OCI-M1 (cell line): Measurements from ENCODE around the gene LEKR1.
A peak's percentile ranks its signal among the peaks of the same experiment; 100 is the strongest.
"Not testable (repeated sequence)": the region's sequence is repeated elsewhere in the genome, so short reads cannot be mapped to it uniquely, and the experiment has no call there.

Experiments used
- DNase-seq: peaks from one replicate; lab custom pipeline; 2025; lab: John Stamatoyannopoulos, UW

LEKR1 gene

DNA sequence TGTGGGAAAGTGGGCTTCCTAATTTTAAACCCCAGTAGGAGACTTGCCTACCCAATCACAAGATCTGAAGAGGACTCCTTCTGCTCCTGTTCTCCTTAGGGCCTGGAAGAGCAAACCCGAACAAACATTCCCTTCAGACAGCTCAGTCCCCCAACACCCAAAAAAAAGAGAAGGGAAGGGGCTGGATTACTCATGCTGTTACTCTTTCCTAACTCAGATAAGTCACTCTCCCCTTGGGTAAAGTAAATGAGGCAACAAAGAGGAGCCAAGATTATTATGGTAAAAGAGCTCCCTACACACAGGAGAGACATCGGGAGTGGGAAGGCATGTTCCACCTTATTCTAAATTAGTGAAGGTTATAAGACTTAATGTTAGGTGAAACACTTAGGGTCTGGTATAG is 18.1 kb upstream of the LEKR1 start:
- DNase-seq, result no peak

DNA sequence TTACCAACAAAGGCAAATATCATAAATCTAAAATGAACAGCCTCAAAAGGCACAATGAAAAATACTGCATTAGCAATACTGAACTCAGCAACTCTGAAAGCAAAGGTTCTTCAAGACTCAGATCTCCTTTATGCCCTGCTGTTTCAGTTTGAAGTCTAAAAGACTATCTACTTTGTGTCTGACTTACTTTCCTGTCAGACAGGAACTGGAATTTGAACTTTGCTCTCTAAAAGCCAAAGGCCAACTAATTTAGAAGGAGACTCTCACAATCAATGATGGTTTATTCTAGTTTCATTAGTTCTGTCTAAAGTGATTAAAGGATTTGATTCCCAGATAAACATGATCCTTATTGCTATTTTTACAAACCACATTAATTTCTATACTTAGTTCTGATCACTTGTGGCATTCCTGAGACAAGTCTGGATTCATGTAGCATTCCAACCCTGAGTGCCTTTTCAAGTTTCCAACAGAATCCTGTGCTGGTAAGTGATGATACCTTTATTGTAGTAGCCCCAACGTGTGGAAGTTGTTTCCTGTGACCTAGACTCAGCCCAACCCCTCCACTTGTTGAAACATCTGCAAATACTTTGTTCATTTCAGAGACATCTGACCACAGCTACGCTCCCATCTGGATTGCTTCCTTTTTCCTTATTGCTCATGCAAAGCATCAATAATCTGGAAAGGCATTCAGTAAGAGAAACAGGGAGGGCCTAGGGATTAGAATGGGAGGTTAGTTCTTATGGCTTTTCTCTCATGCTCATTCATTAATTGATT is 14.9 kb upstream of the LEKR1 start:
- no peak for DNase-seq

DNA sequence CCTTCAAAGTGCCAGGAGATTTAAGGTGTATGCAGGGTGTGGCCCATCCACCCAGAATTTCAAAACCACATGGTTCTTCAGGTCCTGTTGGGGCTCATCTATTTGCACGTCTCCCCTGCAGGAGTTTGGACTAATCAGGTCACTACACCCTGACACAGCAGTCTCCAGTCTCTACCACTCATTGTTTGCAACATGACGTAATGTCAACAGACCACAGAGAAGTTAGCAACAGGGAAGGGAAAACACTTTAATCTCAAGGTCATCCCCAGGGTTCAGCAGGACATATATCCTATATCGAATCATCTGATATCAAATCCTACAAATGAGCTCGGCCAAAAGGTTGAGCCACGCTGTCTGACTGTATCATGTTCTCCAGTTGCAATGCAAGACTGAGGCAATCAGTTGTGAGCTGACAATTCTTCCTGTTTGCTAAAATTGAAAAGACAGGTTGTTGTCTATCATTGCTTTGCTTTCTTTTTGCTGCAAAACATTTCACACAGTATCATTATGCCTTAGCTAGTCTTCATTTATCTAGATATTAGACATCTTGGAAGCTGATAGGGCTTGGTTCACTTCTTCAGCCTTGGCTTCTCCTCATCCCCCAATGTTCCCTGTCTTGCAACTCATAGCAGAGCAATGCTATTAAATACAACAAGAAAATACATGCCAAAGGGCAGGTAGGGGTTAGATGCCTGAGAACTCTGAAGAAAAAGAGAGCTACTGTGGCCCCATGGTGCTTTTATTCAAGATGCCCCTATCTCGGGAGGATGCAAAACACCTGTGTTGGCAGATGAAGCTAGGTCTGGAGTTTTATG is 13.4 kb upstream of the LEKR1 start:
- peak; percentile 67 for DNase-seq

DNA sequence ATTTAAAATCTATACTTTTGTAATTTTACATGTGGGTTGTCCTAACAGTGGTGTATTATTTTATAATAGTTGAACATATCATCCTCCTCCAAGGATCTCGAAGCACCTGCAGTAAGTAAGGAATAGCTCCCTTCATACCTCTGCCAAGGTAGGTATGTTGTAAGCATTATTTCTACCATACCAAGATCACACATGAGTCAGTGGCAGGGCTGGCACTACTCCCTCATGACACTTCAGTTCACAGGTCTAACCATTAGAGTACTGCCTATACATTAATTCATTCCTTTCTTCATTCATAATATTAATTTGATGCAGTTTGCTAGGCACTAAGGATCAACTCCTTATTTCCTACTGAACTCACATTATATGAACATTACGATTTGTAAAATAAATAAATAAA is 11.9 kb upstream of the LEKR1 start:
- DNase-seq, result no peak

DNA sequence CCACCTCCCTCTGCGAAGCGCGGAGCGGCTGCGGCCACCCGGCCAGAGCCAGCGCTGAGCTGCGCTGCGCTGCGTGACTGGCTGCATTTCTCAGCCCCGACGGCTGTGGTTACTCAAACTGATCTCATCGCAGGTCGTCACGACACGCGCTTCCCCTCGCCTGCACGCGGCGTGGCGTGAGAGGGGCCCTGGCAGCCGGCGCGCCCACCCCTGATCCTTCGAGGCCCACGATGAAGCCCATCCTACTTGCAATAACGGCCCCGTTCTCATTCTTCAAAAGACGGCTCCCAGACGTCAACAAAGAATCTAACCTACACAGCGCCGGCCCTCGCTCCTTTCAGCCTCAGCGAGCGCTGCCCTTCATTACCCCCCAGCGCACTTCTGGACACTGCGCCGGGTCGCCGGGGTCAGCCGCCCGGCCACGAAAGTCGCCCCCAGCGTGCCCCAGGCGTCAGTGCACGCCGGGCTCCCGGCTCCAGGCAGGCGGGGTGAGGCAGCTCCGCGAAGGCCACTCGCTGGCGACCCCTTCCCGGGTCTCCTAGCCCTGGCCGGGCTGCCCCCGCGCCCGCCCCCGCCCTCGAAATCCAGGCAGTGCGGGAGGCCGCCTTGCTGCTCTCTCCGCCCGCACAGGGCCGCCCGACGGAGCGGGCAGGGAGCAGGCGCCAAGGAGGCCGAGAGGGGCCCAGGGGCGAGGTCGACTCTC is 9.9 kb upstream of the LEKR1 start:
- DNase-seq, result no peak

DNA sequence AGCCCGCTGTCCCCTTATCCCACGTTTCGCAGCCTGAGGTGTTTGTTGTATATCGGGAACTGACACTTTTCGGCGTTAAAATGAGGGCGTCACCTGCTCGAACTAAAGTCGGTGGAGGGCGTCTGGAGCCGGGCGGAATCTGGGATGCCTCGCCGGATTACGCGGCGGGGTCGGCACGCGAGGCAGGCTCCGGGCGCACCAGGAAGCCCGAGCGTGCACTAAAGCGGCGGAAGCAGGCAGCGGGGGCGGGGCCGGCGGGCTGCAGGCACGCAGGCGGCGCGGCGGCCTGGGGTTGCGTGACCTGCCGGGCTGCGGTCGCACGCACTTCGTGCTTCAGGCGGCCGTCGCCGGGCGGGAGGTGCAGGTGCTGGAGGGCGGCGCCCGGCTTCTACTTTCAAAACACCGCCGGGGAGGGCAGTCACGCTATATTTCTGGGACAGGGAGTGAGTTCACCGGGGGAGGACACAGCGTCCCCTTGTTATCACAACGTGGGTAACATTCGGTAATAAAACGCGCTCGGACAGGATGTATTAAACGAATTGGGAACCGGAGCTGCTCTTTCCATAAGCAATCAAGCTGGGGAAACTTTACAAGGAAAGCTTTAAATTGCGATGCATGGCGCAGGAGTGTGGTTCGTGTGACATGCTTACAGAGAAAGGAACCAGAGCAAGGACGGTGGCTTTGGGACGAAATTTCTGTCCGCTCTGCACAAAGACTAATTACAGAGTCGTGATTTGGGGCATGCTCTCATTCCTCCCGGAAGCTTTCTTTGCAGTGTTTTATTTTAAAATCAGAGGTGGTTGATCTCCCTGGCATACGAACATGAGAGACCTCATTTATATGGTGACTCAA is 9.1 kb upstream of the LEKR1 start:
- DNase-seq, result peak; percentile 76

DNA sequence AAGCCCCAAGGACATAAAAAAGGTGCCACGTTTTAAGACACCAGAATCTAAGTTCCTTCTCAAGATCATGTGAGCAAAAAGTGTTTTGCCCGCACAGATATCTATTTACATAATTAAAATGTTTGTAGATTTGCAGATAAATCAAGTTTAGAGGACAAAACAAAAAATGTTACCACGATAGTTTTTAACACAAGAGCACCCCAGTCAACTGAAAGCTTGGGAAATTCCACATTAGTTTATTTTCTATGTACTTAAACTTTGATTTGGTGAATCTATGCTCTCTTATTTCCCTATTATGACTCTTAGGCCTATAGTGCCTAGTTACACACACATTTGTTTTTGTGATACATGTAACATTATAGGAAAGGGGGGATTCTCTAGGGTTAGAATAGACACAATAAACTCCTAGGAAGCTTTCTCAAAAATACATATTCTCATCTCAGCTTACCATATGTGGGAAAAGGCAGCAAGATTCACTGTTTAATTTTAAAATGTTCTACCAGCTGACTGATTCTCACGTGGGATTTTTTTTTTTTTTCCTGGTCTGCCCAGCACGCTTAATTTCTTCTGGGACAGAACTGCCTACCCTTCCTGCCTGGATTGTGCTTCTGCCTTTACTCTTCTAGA is 8.4 kb upstream of the LEKR1 start:
- no peak for DNase-seq

DNA sequence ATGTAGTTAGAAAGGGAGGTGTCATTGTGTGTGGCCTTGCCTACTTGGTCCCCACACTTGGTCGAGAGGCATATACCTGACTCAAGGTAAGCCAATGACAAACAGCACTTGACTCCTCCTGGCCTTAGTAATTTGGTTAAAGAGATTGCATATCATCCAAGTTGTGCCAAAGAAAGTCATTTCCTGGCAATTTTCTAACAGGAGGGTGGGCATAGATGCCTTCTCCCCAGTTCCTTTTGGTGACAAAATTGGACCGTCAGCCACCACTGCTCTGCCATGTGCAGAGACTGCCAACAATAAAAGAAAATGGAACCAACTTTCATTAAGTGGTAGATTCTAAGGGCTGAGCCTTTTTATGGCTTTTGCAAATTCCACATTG is 7.9 kb upstream of the LEKR1 start:
- no peak for DNase-seq

DNA sequence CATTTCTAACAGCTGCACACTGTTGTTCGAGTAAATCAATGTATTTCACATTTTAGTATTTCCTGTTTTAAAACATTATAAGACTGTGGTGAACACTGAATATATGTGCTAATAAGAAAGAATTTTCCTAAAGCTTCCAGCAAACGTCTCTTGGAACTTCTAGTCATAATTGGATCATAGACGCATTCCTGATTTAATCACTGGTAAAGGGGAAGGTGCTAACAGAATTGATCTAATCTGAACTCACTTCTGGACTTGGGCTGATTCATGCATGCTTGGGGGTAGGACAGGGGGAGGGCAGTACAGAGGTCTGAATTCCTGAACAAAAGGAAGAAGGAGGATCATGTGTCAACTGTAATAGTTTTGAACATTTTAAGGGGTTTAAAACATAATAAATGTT is 7.3 kb upstream of the LEKR1 start:
- no peak for DNase-seq

DNA sequence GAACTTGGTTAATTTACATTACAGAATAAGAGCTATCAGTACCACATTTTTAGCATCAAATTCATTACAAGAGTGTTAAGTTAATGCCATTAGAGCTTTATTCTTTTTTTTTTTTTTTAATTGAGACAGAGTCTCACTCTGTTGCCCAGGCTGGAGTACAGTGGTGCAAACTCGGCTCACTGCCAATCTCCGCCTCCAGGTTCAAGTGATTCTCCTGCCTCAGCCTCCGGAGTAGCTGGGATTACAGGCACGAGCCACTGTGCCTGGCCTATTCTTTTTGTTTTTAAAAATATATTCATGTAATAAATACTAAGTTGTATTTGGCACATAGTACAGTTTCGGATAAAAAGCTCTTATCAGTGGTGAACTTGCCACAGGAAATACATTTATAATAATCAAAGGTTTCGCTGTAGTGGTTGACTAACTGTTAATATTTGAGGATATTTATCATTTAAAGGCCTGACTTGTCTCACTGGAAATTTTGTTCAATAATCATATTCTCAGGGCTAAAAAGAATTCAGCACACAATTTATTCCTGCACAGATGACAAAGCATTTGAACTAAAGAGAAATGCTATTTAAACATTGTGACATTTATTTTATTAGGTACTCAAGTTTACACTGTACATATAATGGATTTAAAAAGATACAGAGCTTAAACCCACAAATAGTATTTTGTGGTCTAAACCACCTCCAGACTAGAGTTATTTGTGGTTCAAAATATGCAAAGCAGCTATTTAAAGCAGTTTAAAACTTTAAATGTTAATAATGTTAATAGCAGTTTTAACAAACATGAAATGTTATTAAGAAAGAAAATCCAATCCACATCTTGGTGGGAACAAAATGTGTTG is 6.1 kb upstream of the LEKR1 start:
- DNase-seq, result no peak

DNA sequence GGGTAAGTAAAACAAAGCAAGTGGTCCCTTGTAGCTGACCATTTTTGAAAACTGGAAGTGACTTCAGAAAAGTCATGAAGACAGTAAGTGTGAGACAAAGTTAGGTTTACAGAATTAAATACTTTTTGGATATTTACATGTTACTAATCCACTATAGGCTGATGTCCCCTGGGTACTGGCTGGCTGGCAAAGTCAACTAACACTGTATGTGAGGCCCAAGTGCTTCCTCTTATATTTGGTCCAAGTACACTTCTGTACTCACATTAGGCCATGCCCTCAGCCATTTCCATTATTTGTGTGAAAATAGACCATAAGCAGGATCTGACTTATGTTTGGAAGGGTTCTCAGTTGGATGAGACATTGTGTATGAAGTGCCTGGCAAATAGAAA is 5.5 kb upstream of the LEKR1 start:
- DNase-seq, result no peak

DNA sequence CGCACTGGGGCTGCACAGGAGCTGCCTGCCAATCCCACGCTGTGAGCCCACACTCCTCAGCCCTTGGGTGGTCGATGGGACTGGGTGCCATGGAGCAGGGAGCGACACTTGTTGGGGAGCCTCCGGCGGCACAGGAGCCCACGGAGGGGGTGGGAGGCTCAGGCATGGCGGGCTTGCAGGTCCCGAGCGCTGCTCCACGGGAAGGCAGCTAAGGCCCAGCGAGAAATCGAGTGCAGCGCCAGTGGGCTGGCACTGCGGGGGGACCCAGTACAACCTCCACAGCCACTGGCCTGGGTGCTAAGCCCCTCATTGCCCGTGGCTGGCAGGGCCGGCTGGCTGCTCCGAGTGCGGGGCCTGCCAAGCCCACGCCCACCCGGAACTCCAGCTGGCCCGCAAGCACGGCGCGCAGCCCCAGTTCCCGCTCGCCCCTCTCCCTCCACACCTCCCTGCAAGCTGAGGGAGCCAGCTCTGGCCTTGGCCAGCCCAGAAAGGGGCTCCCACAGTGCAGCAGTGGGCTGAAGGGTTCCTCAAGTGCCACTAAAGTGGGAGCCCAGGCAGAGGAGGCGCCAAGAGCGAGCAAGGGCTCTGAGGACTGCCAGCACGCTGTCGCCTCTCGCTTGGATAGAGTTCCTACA is 3.4 kb upstream of the LEKR1 start:
- DNase-seq, result not testable (repeated sequence)

DNA sequence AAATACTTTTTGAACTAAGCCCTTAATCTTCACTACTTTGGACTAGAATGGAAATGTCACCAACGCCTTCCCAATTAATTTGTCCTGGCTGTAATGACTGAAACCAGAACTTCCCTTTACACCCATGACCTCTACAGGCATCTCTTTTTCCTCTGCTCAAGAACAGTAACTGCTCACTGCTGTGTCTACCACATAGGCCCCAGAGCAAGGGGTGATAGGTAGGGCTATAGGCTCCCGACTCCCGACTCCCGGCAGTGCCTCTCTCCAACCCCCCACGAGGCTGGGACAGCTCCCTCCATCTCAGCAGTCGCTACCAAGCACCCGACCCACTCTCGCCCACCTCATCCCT is 384 bp upstream of the LEKR1 start:
- no peak for DNase-seq

DNA sequence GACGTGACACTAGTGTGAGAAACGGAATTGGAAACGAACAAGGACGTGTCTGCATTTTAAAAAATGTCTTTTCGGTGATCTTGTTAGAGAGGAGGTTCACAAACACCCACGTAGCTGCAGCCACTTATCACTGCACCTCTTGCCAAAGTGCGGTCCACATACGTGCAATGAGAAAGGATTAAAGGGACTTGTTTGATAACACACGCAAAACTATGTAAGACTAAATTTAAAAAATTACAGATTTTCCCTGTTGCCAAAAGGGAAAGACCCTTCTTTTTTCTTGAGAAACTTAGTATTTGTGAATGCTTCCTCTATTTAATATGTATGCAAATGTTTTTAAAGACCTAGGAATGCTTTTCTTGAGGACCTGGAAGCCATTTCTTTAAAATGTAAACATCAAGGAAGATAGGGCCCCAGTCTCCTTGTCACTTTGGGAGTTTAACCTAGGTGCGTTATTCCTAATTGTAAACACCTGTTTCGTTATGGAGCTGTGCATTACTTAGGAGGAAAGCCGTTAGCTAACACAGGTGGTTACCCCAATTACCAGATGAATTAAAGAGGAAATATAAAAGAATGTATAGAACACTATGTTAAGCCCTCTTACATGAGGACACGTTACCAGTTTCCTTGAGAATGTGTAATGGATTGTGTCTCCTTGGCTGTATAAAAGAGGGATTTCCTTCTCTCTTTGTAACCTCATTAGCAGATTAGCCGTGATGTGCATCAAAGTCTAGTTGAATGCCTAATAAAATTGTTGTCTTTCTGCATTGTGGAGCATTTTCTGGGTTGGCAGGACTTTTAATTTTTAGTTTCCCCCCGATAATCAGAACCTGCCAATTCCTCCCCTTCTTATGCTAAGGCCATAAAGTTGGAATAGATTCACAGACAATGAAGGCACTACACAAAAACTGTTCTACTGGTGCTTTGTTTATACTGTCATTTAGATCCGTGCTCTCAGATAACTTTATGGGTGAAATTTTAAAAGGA is 1.0 kb downstream of the LEKR1 start:
- peak; percentile 74 for DNase-seq

DNA sequence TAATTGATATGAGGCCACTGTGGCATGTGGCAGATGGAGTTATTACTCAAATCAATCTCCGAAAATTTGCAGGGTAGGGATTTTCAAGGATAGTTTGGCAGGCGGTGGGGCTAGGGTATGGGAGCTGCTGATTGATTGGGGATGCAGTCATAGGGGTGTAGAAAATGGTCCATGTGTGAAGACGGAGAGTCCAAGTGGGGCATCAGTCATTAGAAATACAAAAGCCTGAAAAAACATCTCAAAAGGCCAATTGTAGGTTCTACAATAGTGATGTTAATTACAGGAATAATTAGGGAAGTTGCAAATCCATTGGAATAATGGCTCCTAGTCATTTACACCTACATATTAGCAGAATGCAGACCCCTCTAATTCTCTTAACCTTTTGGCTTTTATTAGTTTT is 4.9 kb downstream of the LEKR1 start:
- no peak for DNase-seq

DNA sequence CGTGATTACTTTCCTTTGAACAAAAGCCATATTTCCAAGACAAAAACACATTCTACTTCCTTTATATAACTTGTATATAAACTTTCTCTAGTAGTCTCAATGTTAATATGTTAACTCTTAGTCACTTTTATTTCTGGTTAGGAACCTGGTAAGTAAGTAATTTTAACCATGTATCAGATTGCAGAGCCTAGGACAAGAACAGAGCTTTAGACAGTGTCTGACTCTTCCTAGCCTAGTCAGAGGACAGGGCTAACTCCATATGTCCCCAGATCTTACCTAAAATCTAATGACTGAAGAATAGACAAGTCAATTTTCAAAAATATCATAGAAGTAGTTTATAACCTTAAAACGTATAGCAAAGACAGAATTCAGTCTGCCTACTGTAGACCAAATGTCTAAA is 8.3 kb downstream of the LEKR1 start:
- DNase-seq, result no peak

DNA sequence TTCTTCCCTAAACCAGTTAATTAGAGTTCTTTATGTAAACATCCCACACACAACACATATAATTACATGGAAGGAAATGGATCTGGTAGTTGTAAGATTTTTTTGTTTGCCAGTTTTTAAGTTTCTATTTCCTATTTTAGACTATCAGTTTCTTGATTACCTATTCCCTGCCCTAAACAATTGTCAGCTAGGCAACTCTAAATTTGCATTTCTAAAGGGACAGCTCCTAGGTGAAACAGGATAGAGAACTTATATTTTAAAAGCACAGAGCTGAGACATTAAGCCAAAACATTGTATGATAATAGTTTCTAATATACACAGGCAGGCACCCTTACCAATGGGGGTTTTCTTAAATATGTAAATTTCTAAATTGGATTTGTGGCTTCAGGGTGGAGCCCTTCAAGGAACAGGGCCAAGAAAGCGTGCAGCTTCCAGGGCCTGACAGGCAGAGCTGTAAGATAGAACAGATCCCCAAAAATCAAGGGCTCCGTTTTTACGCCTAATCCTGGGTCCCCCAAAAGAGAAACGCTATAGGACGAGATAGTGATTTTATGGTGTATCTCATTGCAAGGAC is 8.9 kb downstream of the LEKR1 start:
- DNase-seq, result no peak

DNA sequence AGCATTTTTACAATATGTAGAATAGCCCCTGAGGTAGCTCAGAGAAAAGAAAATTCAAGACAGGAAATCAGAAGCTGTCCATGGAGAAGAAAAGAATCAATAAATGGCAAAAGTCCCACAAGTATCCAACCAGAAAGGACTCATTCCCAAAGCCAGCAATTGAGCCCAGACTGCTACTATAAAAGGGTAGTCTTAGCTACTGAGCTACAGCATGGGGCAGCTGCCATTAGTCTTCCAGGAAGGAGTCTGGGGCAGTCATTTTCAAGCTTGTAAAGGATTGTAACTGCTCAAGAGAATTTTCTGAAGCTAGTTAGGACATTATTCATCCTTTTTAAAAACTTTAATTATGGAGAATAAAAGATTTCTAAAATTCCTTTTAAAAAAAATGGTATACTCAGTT is 10.5 kb downstream of the LEKR1 start:
- no peak for DNase-seq

DNA sequence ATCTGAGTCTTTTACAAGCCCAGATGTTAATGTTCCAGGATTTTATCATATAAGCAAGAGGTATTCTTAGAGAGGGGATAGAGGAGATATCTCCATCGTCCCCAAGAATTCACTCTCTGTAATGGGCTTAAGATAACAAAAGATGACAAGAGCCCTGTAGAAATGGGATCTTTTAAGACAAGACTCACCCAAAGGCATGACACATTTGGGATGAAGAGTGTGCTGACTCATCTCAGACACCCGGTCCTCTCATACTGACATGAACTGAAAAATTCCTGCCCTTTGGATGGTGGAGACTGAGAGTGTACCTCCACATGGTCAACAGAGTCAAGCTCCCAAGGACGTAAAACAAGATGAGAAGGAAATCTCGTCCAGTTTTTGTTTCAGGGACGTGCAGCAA is 11.0 kb downstream of the LEKR1 start:
- DNase-seq, result no peak
